Measurements from ENCODE around the gene MBTPS1.

MBTPS1 gene

GRCh38 chr16:84096447-84097005 is 20.2 kb downstream of the MBTPS1 start:
- DNase-seq, result no peak

- DNase-seq, result no peak
These were observed 21.3 kb downstream of the MBTPS1 start for GRCh38 chr16:84095466-84095865.

- DNase-seq, result no peak
These were observed 22.9 kb downstream of the MBTPS1 start for GRCh38 chr16:84093879-84094270.

- no peak for DNase-seq
These were observed 23.4 kb downstream of the MBTPS1 start for GRCh38 chr16:84093120-84093878.

GRCh38 chr16:84091460-84091859 is 25.3 kb downstream of the MBTPS1 start:
- DNase-seq, result no peak

- DNase-seq, result no peak
These were observed 26.5 kb downstream of the MBTPS1 start for GRCh38 chr16:84090211-84090610.

- no peak for DNase-seq
These were observed 27.9 kb downstream of the MBTPS1 start for GRCh38 chr16:84088695-84089395.

- no peak for DNase-seq
These were observed 29.1 kb downstream of the MBTPS1 start for GRCh38 chr16:84087466-84088151.

GRCh38 chr16:84087001-84087400 is 29.7 kb downstream of the MBTPS1 start:
- DNase-seq, result no peak

- no peak for DNase-seq
These were observed 30.4 kb downstream of the MBTPS1 start for GRCh38 chr16:84086341-84086740.

- DNase-seq, result peak; percentile 44 to 63
These were observed 31.0 kb downstream of the MBTPS1 start for GRCh38 chr16:84085773-84086172.

- no peak for DNase-seq
These were observed 31.5 kb downstream of the MBTPS1 start for GRCh38 chr16:84085271-84085667.

GRCh38 chr16:84084570-84085270 is 32.0 kb downstream of the MBTPS1 start:
- peak in 1 of 2 donors; percentile 12 for DNase-seq

- peak; percentile 49 to 62 for DNase-seq
These were observed 33.7 kb downstream of the MBTPS1 start for GRCh38 chr16:84082835-84083569.

- no peak for DNase-seq
These were observed 34.6 kb downstream of the MBTPS1 start for GRCh38 chr16:84082110-84082509.

GRCh38 chr16:84081446-84081989 is 35.2 kb downstream of the MBTPS1 start:
- no peak for DNase-seq

- no peak for DNase-seq
These were observed 35.9 kb downstream of the MBTPS1 start for GRCh38 chr16:84080813-84081212.

- no peak for DNase-seq
These were observed 36.4 kb downstream of the MBTPS1 start for GRCh38 chr16:84080378-84080777.

GRCh38 chr16:84079664-84080063 is 37.1 kb downstream of the MBTPS1 start:
- DNase-seq, result no peak

GRCh38 chr16:84075376-84075775 is 41.4 kb downstream of the MBTPS1 start:
- no peak for DNase-seq

GRCh38 chr16:84074721-84075120 is 42.0 kb downstream of the MBTPS1 start:
- no peak for DNase-seq

- no peak for DNase-seq
These were observed 44.7 kb downstream of the MBTPS1 start for GRCh38 chr16:84072014-84072413.
